Measurements from ENCODE around the gene SHROOM4. TPM values are rescaled to one million over a fixed set of nuclear protein-coding genes. Genes with fewer than 3 reads are reported as not detected.

Gene SHROOM4
- total and polyA plus RNA-seq, 4 donors: 0.62 to 2.3 (median 0.93) TPM

DNA sequence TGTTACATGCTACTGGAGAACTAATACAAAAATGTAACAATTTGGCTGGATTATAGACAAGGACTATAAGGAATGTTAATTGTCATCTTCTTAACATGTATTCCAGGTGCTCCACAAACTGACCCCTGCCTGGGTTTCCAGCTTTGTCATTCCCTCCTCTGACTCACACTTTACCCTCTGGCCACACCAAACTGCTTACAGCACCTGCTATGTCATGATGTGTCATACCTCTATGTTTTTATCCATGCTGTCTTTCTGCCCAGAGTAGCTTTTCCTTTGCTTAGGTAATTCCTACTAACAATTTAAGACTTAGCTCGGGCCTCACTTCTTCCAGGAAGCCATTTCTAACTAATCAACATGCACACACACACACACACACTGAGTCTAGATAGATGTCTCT lies 14.0 kb upstream of the SHROOM4 start:
- Histone ChIP-seq H3K4me1 (ENCODE audit: control insufficient read depth in 4 of 4, insufficient read depth in 4 of 4, low read length in 3 of 4) (no peaks in the 10 kb centered on the region), H3K4me3 (ENCODE audit: low read depth in 1 of 3, low read length in 3 of 3) (no peak overlapping the region), H3K27ac (ENCODE audit: low read depth in 1 of 2, low read length in 2 of 2) (no peak overlapping the region), H3K9ac (ENCODE audit: low read depth in 1 of 2, low read length in 2 of 2) (no peak overlapping the region), H3K9me3 (ENCODE audit: control insufficient read depth in 4 of 4, low read length in 3 of 4) (no peaks in the 10 kb centered on the region), H3K27me3 (ENCODE audit: control insufficient read depth in 4 of 4, insufficient read depth in 4 of 4, low read length in 3 of 4) (peaks cover 0 to 3% (median 0%) of the 10 kb centered on the region in 4 donors), H3K36me3 (ENCODE audit: control insufficient read depth in 4 of 4, insufficient read depth in 3 of 4, low read depth in 1 of 4, low read length in 3 of 4) (no peaks in the 10 kb centered on the region)
- DNase-seq (ENCODE audit: low spot score): no peak
- 74% methylated on average over 1 of the region's 1 CpG for WGBS
- TF ChIP-seq REST (IDR thresholded peaks at IDR 0.05) (no peak), FOXA2 (IDR thresholded peaks at IDR 0.05) (no peak), SP1 (IDR thresholded peaks at IDR 0.05) (no peak), GABPA (IDR thresholded peaks at IDR 0.05 in 1 of 2, conservative IDR thresholded peaks at IDR 0.05 in 1 of 2) (no peak), RXRA (IDR thresholded peaks at IDR 0.05) (no peak), EGR1 (IDR thresholded peaks at IDR 0.05; ENCODE audit: low read depth in 2 of 2) (no peak), HNF4G (IDR thresholded peaks at IDR 0.05) (no peak), JUND (IDR thresholded peaks at IDR 0.05) (no peak), YY1 (IDR thresholded peaks at IDR 0.05) (no peak), ATF3 (IDR thresholded peaks at IDR 0.05) (no peak), CTCF (IDR thresholded peaks at IDR 0.05; ENCODE audit: low read depth, low read length, missing input control) (no peak), RAD21 (IDR thresholded peaks at IDR 0.05) (no peak), HNF4A (conservative IDR thresholded peaks at IDR 0.05) (no peak)
- TF ChIP-seq, protein P1, sequence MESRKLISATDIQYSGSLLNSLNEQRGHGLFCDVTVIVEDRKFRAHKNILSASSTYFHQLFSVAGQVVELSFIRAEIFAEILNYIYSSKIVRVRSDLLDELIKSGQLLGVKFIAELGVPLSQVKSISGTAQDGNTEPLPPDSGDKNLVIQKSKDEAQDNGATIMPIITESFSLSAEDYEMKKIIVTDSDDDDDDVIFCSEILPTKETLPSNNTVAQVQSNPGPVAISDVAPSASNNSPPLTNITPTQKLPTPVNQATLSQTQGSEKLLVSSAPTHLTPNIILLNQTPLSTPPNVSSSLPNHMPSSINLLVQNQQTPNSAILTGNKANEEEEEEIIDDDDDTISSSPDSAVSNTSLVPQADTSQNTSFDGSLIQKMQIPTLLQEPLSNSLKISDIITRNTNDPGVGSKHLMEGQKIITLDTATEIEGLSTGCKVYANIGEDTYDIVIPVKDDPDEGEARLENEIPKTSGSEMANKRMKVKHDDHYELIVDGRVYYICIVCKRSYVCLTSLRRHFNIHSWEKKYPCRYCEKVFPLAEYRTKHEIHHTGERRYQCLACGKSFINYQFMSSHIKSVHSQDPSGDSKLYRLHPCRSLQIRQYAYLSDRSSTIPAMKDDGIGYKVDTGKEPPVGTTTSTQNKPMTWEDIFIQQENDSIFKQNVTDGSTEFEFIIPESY (IDR thresholded peaks at IDR 0.05): no peak

DNA sequence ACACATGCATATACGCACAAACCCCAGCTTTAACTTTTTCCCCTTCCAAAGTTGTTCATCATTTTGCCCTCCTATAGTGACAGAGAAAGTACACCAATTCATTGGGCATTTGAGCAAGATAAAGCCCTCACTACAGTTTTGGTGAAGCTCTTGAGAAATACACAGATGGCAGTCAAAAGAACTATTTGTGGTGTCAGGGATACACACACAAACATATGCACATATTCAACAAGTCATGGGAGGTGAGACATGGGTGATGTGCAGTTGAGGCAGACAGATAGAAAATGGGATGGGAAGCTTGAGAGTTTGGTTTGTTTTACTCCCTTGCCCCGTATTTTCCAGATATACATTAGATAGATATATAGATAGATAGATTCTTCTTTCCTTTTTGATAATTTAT lies 11.8 kb upstream of the SHROOM4 start:
- Histone ChIP-seq H3K9me3 (ENCODE audit: control insufficient read depth in 4 of 4, low read length in 3 of 4) (no peaks in the 10 kb centered on the region), H3K9ac (ENCODE audit: low read depth in 1 of 2, low read length in 2 of 2) (no peak overlapping the region), H3K4me3 (ENCODE audit: low read depth in 1 of 3, low read length in 3 of 3) (no peak overlapping the region), H3K27me3 (ENCODE audit: control insufficient read depth in 4 of 4, insufficient read depth in 4 of 4, low read length in 3 of 4) (peaks cover 0 to 3% (median 0%) of the 10 kb centered on the region in 4 donors), H3K36me3 (ENCODE audit: control insufficient read depth in 4 of 4, insufficient read depth in 3 of 4, low read depth in 1 of 4, low read length in 3 of 4) (no peaks in the 10 kb centered on the region), H3K4me1 (ENCODE audit: control insufficient read depth in 4 of 4, insufficient read depth in 4 of 4, low read length in 3 of 4) (no peaks in the 10 kb centered on the region), H3K27ac (ENCODE audit: low read depth in 1 of 2, low read length in 2 of 2) (no peak overlapping the region)
- 91% methylated on average over 2 of the region's 2 CpGs for WGBS
- no peak for DNase-seq (ENCODE audit: low spot score)
- no peak for TF ChIP-seq CTCF (IDR thresholded peaks at IDR 0.05; ENCODE audit: low read depth, low read length, missing input control)
- TF ChIP-seq GABPA (IDR thresholded peaks at IDR 0.05 in 1 of 2, conservative IDR thresholded peaks at IDR 0.05 in 1 of 2): no peak
- TF ChIP-seq HNF4G (IDR thresholded peaks at IDR 0.05): no peak
- no peak for TF ChIP-seq REST (IDR thresholded peaks at IDR 0.05)
- TF ChIP-seq SP1 (IDR thresholded peaks at IDR 0.05): no peak
- TF ChIP-seq RXRA (IDR thresholded peaks at IDR 0.05): no peak
- TF ChIP-seq, protein P1 (IDR thresholded peaks at IDR 0.05): no peak
- TF ChIP-seq ATF3 (IDR thresholded peaks at IDR 0.05): no peak

Measured in liver (tissue), 9 donors.